ENCODE measurements around the gene SYPL2. TPM values are rescaled to one million over a fixed set of nuclear protein-coding genes. Genes with fewer than 3 reads are reported as not detected.

Gene SYPL2
- total and polyA plus RNA-seq, 5 donors = 7.9 to 12.9 (median 9.4) TPM

GRCh38 chr1:109517337-109517736, 51.0 kb downstream of the SYPL2 start:
- Histone ChIP-seq H3K4me1 (ENCODE audit: control insufficient read depth, insufficient read depth, low read length) (peaks cover 3% of the 10 kb centered on the region), H3K27ac (ENCODE audit: low read length) (no peak overlapping the region), H3K9me3 (ENCODE audit: control insufficient read depth, low read length) (no peaks in the 10 kb centered on the region), H3K4me3 (ENCODE audit: low read length) (no peak overlapping the region), H3K27me3 (ENCODE audit: control insufficient read depth, insufficient read depth) (no peaks in the 10 kb centered on the region)
- intact Hi-C loops (cut with DNase I) = no loop called here
- WGBS = 71% methylated on average over 5 of the region's 5 CpGs
- ATAC-seq (no peak), DNase-seq (no peak)

- 49% methylated on average over 14 of the region's 14 CpGs for WGBS
- DNase-seq = no peak
- Histone ChIP-seq H3K4me3 (ENCODE audit: low read length) (no peak overlapping the region), H3K27me3 (ENCODE audit: control insufficient read depth, insufficient read depth) (no peaks in the 10 kb centered on the region), H3K4me1 (ENCODE audit: control insufficient read depth, insufficient read depth, low read length) (peaks cover 3% of the 10 kb centered on the region), H3K9me3 (ENCODE audit: control insufficient read depth, low read length) (no peaks in the 10 kb centered on the region), H3K27ac (ENCODE audit: low read length) (no peak overlapping the region)
- no peak for ATAC-seq
- intact Hi-C loops (cut with DNase I) = no loop called here
Observed at GRCh38 chr1:109521002-109521951, 54.9 kb downstream of the SYPL2 start.

- intact Hi-C loops (cut with DNase I) = no loop called here
- WGBS = 81% methylated on average over 7 of the region's 7 CpGs
- Histone ChIP-seq H3K9me3 (ENCODE audit: control insufficient read depth, low read length) (no peaks in the 10 kb centered on the region), H3K4me3 (ENCODE audit: low read length) (no peak overlapping the region), H3K27me3 (ENCODE audit: control insufficient read depth, insufficient read depth) (no peaks in the 10 kb centered on the region), H3K4me1 (ENCODE audit: control insufficient read depth, insufficient read depth, low read length) (peaks cover 3% of the 10 kb centered on the region), H3K27ac (ENCODE audit: low read length) (no peak overlapping the region)
- ATAC-seq = no peak
- no peak for DNase-seq
Observed at GRCh38 chr1:109522026-109522425, 55.7 kb downstream of the SYPL2 start.

GRCh38 chr1:109523706-109524105, 57.4 kb downstream of the SYPL2 start:
- DNase-seq (no peak), ATAC-seq (no peak)
- H3K27me3 ChIP-seq (ENCODE audit: control insufficient read depth, insufficient read depth) = no peaks in the 10 kb centered on the region
- no peak overlapping the region for H3K27ac ChIP-seq (ENCODE audit: low read length)
- 89% methylated on average over 2 of the region's 2 CpGs for WGBS
- intact Hi-C loops (cut with DNase I) = no loop called here
- no peak overlapping the region for H3K4me3 ChIP-seq (ENCODE audit: low read length)
- H3K4me1 ChIP-seq (ENCODE audit: control insufficient read depth, insufficient read depth, low read length) = peaks cover 3% of the 10 kb centered on the region
- H3K9me3 ChIP-seq (ENCODE audit: control insufficient read depth, low read length) = no peaks in the 10 kb centered on the region

GRCh38 chr1:109527098-109527811, 60.9 kb downstream of the SYPL2 start:
- intact Hi-C loops (cut with DNase I) = loop anchor here in 1 of 4 donors (2.0 kb wide), 1 partner anchor 30 kb away; no protein-coding TSS in a partner anchor
- DNase-seq = no peak
- Histone ChIP-seq H3K27ac (ENCODE audit: low read length) (no peak overlapping the region), H3K4me1 (ENCODE audit: control insufficient read depth, insufficient read depth, low read length) (no peaks in the 10 kb centered on the region), H3K4me3 (ENCODE audit: low read length) (no peak overlapping the region), H3K27me3 (ENCODE audit: control insufficient read depth, insufficient read depth) (no peaks in the 10 kb centered on the region), H3K9me3 (ENCODE audit: control insufficient read depth, low read length) (no peaks in the 10 kb centered on the region)
- 76% methylated on average over 14 of the region's 14 CpGs for WGBS
- no peak for ATAC-seq

- H3K27me3 ChIP-seq (ENCODE audit: control insufficient read depth, insufficient read depth) = no peaks in the 10 kb centered on the region
- intact Hi-C loops (cut with DNase I) = loop anchor here in 1 of 4 donors (2.0 kb wide), 1 partner anchor 31 kb away; no protein-coding TSS in a partner anchor
- no peak for DNase-seq
- 85% methylated on average over 9 of the region's 9 CpGs for WGBS
- no peaks in the 10 kb centered on the region for H3K4me1 ChIP-seq (ENCODE audit: control insufficient read depth, insufficient read depth, low read length)
- ATAC-seq = no peak
- H3K4me3 ChIP-seq (ENCODE audit: low read length) = no peak overlapping the region
- no peaks in the 10 kb centered on the region for H3K9me3 ChIP-seq (ENCODE audit: control insufficient read depth, low read length)
- no peak overlapping the region for H3K27ac ChIP-seq (ENCODE audit: low read length)
Observed at GRCh38 chr1:109527846-109528695, 61.7 kb downstream of the SYPL2 start.

- Histone ChIP-seq H3K27ac (ENCODE audit: low read length) (no peak overlapping the region), H3K9me3 (ENCODE audit: control insufficient read depth, low read length) (no peaks in the 10 kb centered on the region), H3K4me1 (ENCODE audit: control insufficient read depth, insufficient read depth, low read length) (no peaks in the 10 kb centered on the region), H3K4me3 (ENCODE audit: low read length) (no peak overlapping the region), H3K27me3 (ENCODE audit: control insufficient read depth, insufficient read depth) (no peaks in the 10 kb centered on the region)
- ATAC-seq = no peak
- DNase-seq = no peak
- 92% methylated on average over 3 of the region's 3 CpGs for WGBS
- intact Hi-C loops (cut with DNase I) = no loop called here
Observed at GRCh38 chr1:109528712-109529111, 62.4 kb downstream of the SYPL2 start.

GRCh38 chr1:109529881-109530456, 63.6 kb downstream of the SYPL2 start:
- WGBS = 58% methylated on average over 8 of the region's 8 CpGs
- Histone ChIP-seq H3K9me3 (ENCODE audit: control insufficient read depth, low read length) (no peaks in the 10 kb centered on the region), H3K27me3 (ENCODE audit: control insufficient read depth, insufficient read depth) (no peaks in the 10 kb centered on the region), H3K27ac (ENCODE audit: low read length) (no peak overlapping the region), H3K4me3 (ENCODE audit: low read length) (no peak overlapping the region), H3K4me1 (ENCODE audit: control insufficient read depth, insufficient read depth, low read length) (no peaks in the 10 kb centered on the region)
- no peak for DNase-seq
- intact Hi-C loops (cut with DNase I) = loop anchor here in 2 of 4 donors (5.0 kb wide), 2 partner anchors 38 to 268 kb away; partner anchors contain the start of gene CYB561D1 (in 1 of the 2)
- ATAC-seq = no peak

- Histone ChIP-seq H3K4me1 (ENCODE audit: control insufficient read depth, insufficient read depth, low read length) (no peaks in the 10 kb centered on the region), H3K9me3 (ENCODE audit: control insufficient read depth, low read length) (no peaks in the 10 kb centered on the region), H3K27ac (ENCODE audit: low read length) (no peak overlapping the region), H3K27me3 (ENCODE audit: control insufficient read depth, insufficient read depth) (no peaks in the 10 kb centered on the region), H3K4me3 (ENCODE audit: low read length) (no peak overlapping the region)
- intact Hi-C loops (cut with DNase I) = loop anchor here in 2 of 4 donors (5.0 kb wide), 2 partner anchors 38 to 268 kb away; partner anchors contain the start of gene CYB561D1 (in 1 of the 2)
- WGBS = 67% methylated on average over 13 of the region's 13 CpGs
- no peak for ATAC-seq
- DNase-seq = no peak
Observed at GRCh38 chr1:109530457-109531087, 64.2 kb downstream of the SYPL2 start.

- ATAC-seq (no peak), DNase-seq (no peak)
- Histone ChIP-seq H3K27me3 (ENCODE audit: control insufficient read depth, insufficient read depth) (no peaks in the 10 kb centered on the region), H3K9me3 (ENCODE audit: control insufficient read depth, low read length) (no peaks in the 10 kb centered on the region), H3K27ac (ENCODE audit: low read length) (no peak overlapping the region), H3K4me3 (ENCODE audit: low read length) (no peak overlapping the region), H3K4me1 (ENCODE audit: control insufficient read depth, insufficient read depth, low read length) (no peaks in the 10 kb centered on the region)
- intact Hi-C loops (cut with DNase I) = loop anchor here in 2 of 4 donors (5.0 kb wide), 2 partner anchors 39 to 269 kb away; partner anchors contain the start of gene CYB561D1 (in 1 of the 2)
- 71% methylated on average over 4 of the region's 4 CpGs for WGBS
Observed at GRCh38 chr1:109531380-109531779, 65.0 kb downstream of the SYPL2 start.

Measured in right cardiac atrium (tissue), 5 donors.